Measurements from ENCODE around the gene B3GNT9. TPM values are rescaled to one million over a fixed set of nuclear protein-coding genes. Genes with fewer than 3 reads are reported as not detected.

B3GNT9 gene
- total and polyA plus RNA-seq, 2 of the 8 experiments (the other 6 are each of a cell fraction or from before 2014, with no cell fraction given) = 3.5 to 9.0 TPM

- TF ChIP-seq TAF1 (IDR thresholded peaks at IDR 0.05; ENCODE audit: low read depth, low read length) (no peak), POLR2A (IDR thresholded peaks at IDR 0.05; ENCODE audit: control extremely low read depth in 1 of 2, low read depth in 2 of 2, low read length in 2 of 2) (no peak), CBX8 (IDR thresholded peaks at IDR 0.05; ENCODE audit: borderline replicate concordance, low read depth, low read length) (no peak), KDM5A (IDR thresholded peaks at IDR 0.05; ENCODE audit: low read length) (no peak), SIX5 (IDR thresholded peaks at IDR 0.05; ENCODE audit: low read depth, low read length) (no peak)
- no peaks in the 10 kb centered on the region for H3K27me3 ChIP-seq (replicated peaks in 1 of 4; ENCODE audit: control insufficient read depth in 3 of 4, extremely low read depth in 1 of 4, insufficient read depth in 3 of 4, low read length in 3 of 4)
- H2AFZ ChIP-seq (ENCODE audit: low read length) = no peak overlapping the region
- H3K18ac ChIP-seq (ENCODE audit: extremely low read depth, low read length) = no peak overlapping the region
- no peak overlapping the region for H3K14ac ChIP-seq (ENCODE audit: insufficient read length)
- no peak overlapping the region for H2BK15ac ChIP-seq (ENCODE audit: low read length)
- H2BK20ac ChIP-seq (ENCODE audit: low read length) = no peak overlapping the region
- H3K9me3 ChIP-seq (ENCODE audit: insufficient read depth in 2 of 2, low read depth in 1 of 2, low read length in 1 of 2) = no peaks in the 10 kb centered on the region
- H3K27ac ChIP-seq (ENCODE audit: low read depth, low read length) = no peak overlapping the region
- H3K9ac ChIP-seq (replicated peaks in 1 of 4; ENCODE audit: extremely low read depth in 1 of 4, low read depth in 3 of 4, low read length in 3 of 4) = no peak overlapping the region
- H4K5ac ChIP-seq (ENCODE audit: insufficient read length, low read depth, low read length) = no peak overlapping the region
- no peak overlapping the region for H3K4me3 ChIP-seq (ENCODE audit: extremely low read depth in 1 of 4, insufficient read depth in 2 of 4, low read depth in 3 of 4, low read length in 4 of 4)
- peaks cover 10% of the 10 kb centered on the region for H3K79me1 ChIP-seq (ENCODE audit: low read depth, low read length)
- no peak overlapping the region for H4K91ac ChIP-seq (replicated peaks; ENCODE audit: insufficient read length, low read length)
- no peak overlapping the region for H2BK120ac ChIP-seq (replicated peaks; ENCODE audit: low read depth, low read length)
- no peak overlapping the region for H2AK5ac ChIP-seq (ENCODE audit: low read depth, low read length)
- DNase-seq (ENCODE audit: low read depth in 1 of 2, low spot score in 2 of 2) (no peak), FAIRE-seq (no peak)
- H3K23ac ChIP-seq (ENCODE audit: insufficient read length) = no peak overlapping the region
- peaks cover 8 to 17% of the 10 kb centered on the region in 2 experiments for H3K79me2 ChIP-seq (ENCODE audit: control insufficient read depth in 1 of 2, insufficient read depth in 2 of 2, low read length in 2 of 2)
- peaks cover 5 to 29% of the 10 kb centered on the region in 2 experiments for H4K20me1 ChIP-seq (replicated peaks in 1 of 2; ENCODE audit: control insufficient read depth in 1 of 2, insufficient read depth in 2 of 2, low read length in 2 of 2)
- H3K4me1 ChIP-seq (replicated peaks in 1 of 4; ENCODE audit: control insufficient read depth in 3 of 4, insufficient read depth in 4 of 4, low read length in 3 of 4) = peaks cover 0 to 17% (median 10%) of the 10 kb centered on the region in 4 experiments; a peak in 5 of 7 replicates
- POLR2A ChIA-PET (ENCODE audit: partially characterized antibody) = interaction anchor here (2.2 kb wide), 2 partner anchors 26 to 38 kb away, joined by 5 to 7 read pairs; partner anchors contain the start of gene NOL3
- no peak overlapping the region for H3K4ac ChIP-seq (replicated peaks; ENCODE audit: insufficient read length, low read depth, low read length)
- peaks cover 18 to 44% (median 34%) of the 10 kb centered on the region in 4 experiments for H3K36me3 ChIP-seq (ENCODE audit: control insufficient read depth in 2 of 4, insufficient read depth in 4 of 4, low read length in 3 of 4)
- H3K4me2 ChIP-seq (ENCODE audit: insufficient read depth in 1 of 2, low read depth in 2 of 2, low read length in 2 of 2) = no peak overlapping the region
- 90% methylated on average over 1 of the region's 1 CpG; no CpG with 5 or more reads in 1 of the 2 experiments for WGBS, 2 experiments (ENCODE audit: extremely low coverage in 1 of 2, insufficient coverage in 1 of 2, insufficient read length in 1 of 2, insufficient replicate concordance in 2 of 2, low coverage in 1 of 2, low lambda C conversion rate in 2 of 2, missing lambda C conversion rate in 1 of 2)
- no peak overlapping the region for H3K56ac ChIP-seq (replicated peaks; ENCODE audit: insufficient read length, low read depth, low read length)
- no peak overlapping the region for H2BK12ac ChIP-seq (ENCODE audit: low read depth, low read length)
- peaks cover 13% of the 10 kb centered on the region for H3K23me2 ChIP-seq (ENCODE audit: low read depth, low read length)
- no peak overlapping the region for H2BK5ac ChIP-seq (ENCODE audit: low read depth, low read length)
- CTCF ChIA-PET (ENCODE audit: partially characterized antibody) = interaction anchor here (0.6 to 8.7 kb wide), 12 partner anchors 10 to 88 kb away, joined by 3 to 111 read pairs (median 7); partner anchors contain the start of genes EXOC3L1, MATCAP1, NOL3 and TMEM208
- H4K8ac ChIP-seq (ENCODE audit: extremely low read depth, insufficient read depth, low read length) = no peak overlapping the region
These were observed 46.1 kb upstream of the B3GNT9 start for GRCh38 chr16:67196881-67197280.
